ENCODE measurements around the gene HEATR3. TPM values are rescaled to one million over a fixed set of nuclear protein-coding genes. Genes with fewer than 3 reads are reported as not detected.
A peak's percentile ranks its signal among the peaks of the same experiment; 100 is the strongest.

HEATR3 gene
- total and polyA plus RNA-seq, 2 donors (not counting 1 experiment from before 2014, with no cell fraction given), result 15.0 to 23.9 TPM

DNA sequence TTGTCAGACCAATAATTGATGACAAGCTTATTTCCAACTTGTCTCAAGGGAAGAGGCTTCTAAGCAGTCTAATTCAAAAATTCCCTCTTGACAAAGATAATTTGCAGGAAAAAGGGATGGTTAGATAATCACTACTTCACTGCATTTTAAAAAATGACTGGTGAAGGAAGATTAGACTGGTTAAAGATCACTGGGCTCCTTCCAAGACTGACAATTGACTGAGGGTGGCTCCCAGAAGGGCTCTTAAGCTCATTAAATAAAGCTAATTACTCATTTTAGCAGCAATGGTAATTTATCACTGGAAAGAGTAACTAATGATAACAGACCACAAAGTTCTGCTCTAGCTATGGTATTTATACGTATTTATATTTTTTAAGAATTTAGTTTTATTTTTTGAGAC is 4.4 kb upstream of the HEATR3 start:
- Histone ChIP-seq H3K4me2 (ENCODE audit: extremely low read depth, insufficient read depth, low read length) (no peak overlapping the region), H3K9ac (ENCODE audit: insufficient read depth, low read length) (no peak overlapping the region), H3K9me3 (ENCODE audit: control insufficient read depth, insufficient read depth, low read depth, low read length) (no peaks in the 10 kb centered on the region), H3K27me3 (ENCODE audit: control insufficient read depth, insufficient read depth, low read length) (no peaks in the 10 kb centered on the region), H3K27ac (ENCODE audit: insufficient read depth, low read length) (no peak overlapping the region), H3K4me1 (ENCODE audit: control insufficient read depth, extremely low read depth, insufficient read depth, low read length) (no peaks in the 10 kb centered on the region), H3K79me2 (ENCODE audit: control insufficient read depth, insufficient read depth, low read length) (peaks cover under 1% of the 10 kb centered on the region), H2AFZ (ENCODE audit: low read length) (no peak overlapping the region), H3K36me3 (ENCODE audit: control insufficient read depth, insufficient read depth, low read length) (no peaks in the 10 kb centered on the region), H4K20me1 (ENCODE audit: control insufficient read depth, extremely low read depth, insufficient read depth, low read length) (no peaks in the 10 kb centered on the region), H3K4me3 (replicated peaks in 1 of 4; ENCODE audit: control extremely low read depth in 1 of 4, insufficient read depth in 1 of 4, low read depth in 3 of 4, low read length in 4 of 4) (no peak overlapping the region)
- TF ChIP-seq EZH2 (IDR thresholded peaks at IDR 0.05; ENCODE audit: low read length, missing control alignments), result no peak
- TF ChIP-seq CTCF (conservative IDR thresholded peaks at IDR 0.05 in 1 of 2, IDR thresholded peaks at IDR 0.05 in 1 of 2; ENCODE audit: low read depth in 1 of 2, low read length in 2 of 2), result no peak
- DNase-seq (ENCODE audit: low read depth in 2 of 2), result no peak

DNA sequence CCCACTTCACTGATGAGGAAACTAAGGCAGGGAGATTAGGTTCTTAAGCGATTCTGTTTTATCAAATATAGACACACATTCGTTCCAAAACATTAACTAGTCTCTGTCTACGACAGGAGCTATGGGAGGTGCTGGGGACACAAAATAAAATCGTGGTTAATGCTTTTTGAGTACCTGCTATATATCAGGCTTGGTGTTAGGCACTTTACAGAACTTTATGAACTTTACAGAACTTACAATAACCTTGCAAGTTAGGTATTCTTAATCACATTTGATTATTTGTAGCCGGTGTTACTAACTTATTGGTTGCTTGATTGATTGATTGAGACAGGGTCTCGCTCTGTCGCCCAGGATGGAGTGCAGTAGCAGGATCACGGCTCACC is 538 bp upstream of the HEATR3 start:
- Histone ChIP-seq H4K20me1 (ENCODE audit: control insufficient read depth, extremely low read depth, insufficient read depth, low read length) (no peaks in the 10 kb centered on the region), H3K4me1 (ENCODE audit: control insufficient read depth, extremely low read depth, insufficient read depth, low read length) (peaks cover 16% of the 10 kb centered on the region), H3K4me2 (ENCODE audit: extremely low read depth, insufficient read depth, low read length) (peak overlapping the region; percentile 68), H3K36me3 (ENCODE audit: control insufficient read depth, insufficient read depth, low read length) (no peaks in the 10 kb centered on the region), H3K4me3 (replicated peaks in 1 of 4; ENCODE audit: control extremely low read depth in 1 of 4, insufficient read depth in 1 of 4, low read depth in 3 of 4, low read length in 4 of 4) (peak overlapping the region in 2 of 4 experiments; percentile 47 to 62), H3K27ac (ENCODE audit: insufficient read depth, low read length) (no peak overlapping the region), H3K9me3 (ENCODE audit: control insufficient read depth, insufficient read depth, low read depth, low read length) (no peaks in the 10 kb centered on the region), H3K79me2 (ENCODE audit: control insufficient read depth, insufficient read depth, low read length) (peaks cover 30% of the 10 kb centered on the region), H3K9ac (ENCODE audit: insufficient read depth, low read length) (no peak overlapping the region), H3K27me3 (ENCODE audit: control insufficient read depth, insufficient read depth, low read length) (no peaks in the 10 kb centered on the region), H2AFZ (ENCODE audit: low read length) (peak overlapping the region; percentile 78)
- TF ChIP-seq CTCF (conservative IDR thresholded peaks at IDR 0.05 in 1 of 2, IDR thresholded peaks at IDR 0.05 in 1 of 2; ENCODE audit: low read depth in 1 of 2, low read length in 2 of 2), result no peak
- no peak for TF ChIP-seq EZH2 (IDR thresholded peaks at IDR 0.05; ENCODE audit: low read length, missing control alignments)
- DNase-seq (ENCODE audit: low read depth in 2 of 2), result no peak

DNA sequence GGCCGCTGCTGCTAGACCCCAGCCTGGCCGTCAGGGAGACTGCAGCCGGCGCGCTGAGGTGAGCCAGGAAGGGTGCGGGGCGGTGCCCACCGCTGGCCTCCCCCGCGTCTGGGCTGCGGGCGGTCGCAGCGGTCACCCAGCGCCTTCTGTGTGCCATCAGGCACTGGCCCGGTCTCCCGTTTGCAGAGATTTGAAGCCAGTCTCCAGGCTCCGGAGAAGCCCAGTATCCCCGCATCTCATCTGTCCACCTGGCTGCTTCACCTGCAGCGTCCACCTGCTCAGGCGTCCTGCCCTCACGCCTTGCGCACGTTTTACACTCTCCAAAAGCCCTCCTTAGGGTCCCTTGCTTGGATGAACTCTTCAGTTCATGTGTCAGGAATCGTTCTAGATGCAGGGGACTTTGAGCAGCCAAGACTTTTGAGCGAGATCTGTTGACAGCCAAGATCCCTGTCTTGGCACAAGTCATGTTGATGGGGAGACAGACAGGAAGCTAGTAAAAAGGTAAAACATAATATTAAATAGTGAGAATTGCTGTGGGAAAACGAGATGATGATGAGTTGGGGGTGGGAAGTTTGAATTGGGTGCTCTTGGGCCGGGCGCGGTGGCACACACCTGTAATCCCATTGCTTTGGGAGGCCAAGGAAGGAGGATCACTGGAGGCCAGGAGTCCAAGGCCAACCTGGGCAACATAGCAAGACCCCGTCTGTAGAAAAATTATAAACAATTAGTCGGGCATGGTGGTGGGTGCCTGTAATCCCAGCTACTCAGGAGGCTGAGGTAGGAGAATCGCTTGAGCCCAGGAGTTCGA is 916 bp downstream of the HEATR3 start:
- Histone ChIP-seq H3K27ac (ENCODE audit: insufficient read depth, low read length) (peak overlapping the region; percentile 96), H3K36me3 (ENCODE audit: control insufficient read depth, insufficient read depth, low read length) (no peaks in the 10 kb centered on the region), H3K9ac (ENCODE audit: insufficient read depth, low read length) (peak overlapping the region; percentile 97), H2AFZ (ENCODE audit: low read length) (peak overlapping the region; percentile 57), H4K20me1 (ENCODE audit: control insufficient read depth, extremely low read depth, insufficient read depth, low read length) (no peaks in the 10 kb centered on the region), H3K79me2 (ENCODE audit: control insufficient read depth, insufficient read depth, low read length) (peaks cover 33% of the 10 kb centered on the region), H3K27me3 (ENCODE audit: control insufficient read depth, insufficient read depth, low read length) (no peaks in the 10 kb centered on the region), H3K4me1 (ENCODE audit: control insufficient read depth, extremely low read depth, insufficient read depth, low read length) (peaks cover 16% of the 10 kb centered on the region), H3K4me3 (replicated peaks in 1 of 4; ENCODE audit: control extremely low read depth in 1 of 4, insufficient read depth in 1 of 4, low read depth in 3 of 4, low read length in 4 of 4) (peak overlapping the region; percentile 74 to 99 (median 90)), H3K4me2 (ENCODE audit: extremely low read depth, insufficient read depth, low read length) (peak overlapping the region; percentile 100), H3K9me3 (ENCODE audit: control insufficient read depth, insufficient read depth, low read depth, low read length) (no peaks in the 10 kb centered on the region)
- no peak for DNase-seq (ENCODE audit: low read depth in 2 of 2)
- no peak for TF ChIP-seq CTCF (conservative IDR thresholded peaks at IDR 0.05 in 1 of 2, IDR thresholded peaks at IDR 0.05 in 1 of 2; ENCODE audit: low read depth in 1 of 2, low read length in 2 of 2)
- no peak for TF ChIP-seq EZH2 (IDR thresholded peaks at IDR 0.05; ENCODE audit: low read length, missing control alignments)
